Parathyroid adenoma (tissue), 2 donors: Measurements from ENCODE around the gene APBB2.
A peak's percentile ranks its signal among the peaks of the same experiment; 100 is the strongest.

Experiments
- H2AFZ ChIP-seq: fragments of 300-600 bp; sonication (generic); one replicate; pipeline ENCODE4 v1.7.0; 2017; ENCODE audit warnings: antibody characterized with exemption, mild to moderate bottlenecking
- H3K27ac ChIP-seq: fragments of 300-600 bp; sonication (generic); one replicate; pipeline ENCODE4 v1.7.0; 2017
- H3K27me3 ChIP-seq: fragments of 300-600 bp; sonication (generic); one replicate; pipeline ENCODE4 v1.7.0; 2017; ENCODE audit warnings: low read length; ENCODE audit not compliant: control insufficient read depth, insufficient read depth
- H3K36me3 ChIP-seq: fragments of 300-600 bp; sonication (generic); one replicate; pipeline ENCODE4 v1.7.0; 2017; ENCODE audit warnings: low read length; ENCODE audit not compliant: control insufficient read depth, insufficient read depth
- H3K4me1 ChIP-seq: fragments of 300-600 bp; sonication (generic); one replicate; pipeline ENCODE4 v1.7.0; 2017; ENCODE audit warnings: control low read depth
- H3K4me2 ChIP-seq: fragments of 300-600 bp; sonication (generic); one replicate; pipeline ENCODE4 v1.7.0; 2017; ENCODE audit warnings: low read length
- H3K4me3 ChIP-seq: fragments of 300-600 bp; sonication (generic); one replicate; pipeline ENCODE4 v1.7.0; 2017; ENCODE audit warnings: low read depth, low read length
- H3K79me2 ChIP-seq: fragments of 300-600 bp; sonication (generic); one replicate; pipeline ENCODE4 v1.7.0; 2017; ENCODE audit warnings: control low read depth
- H3K9ac ChIP-seq: fragments of 300-600 bp; sonication (generic); one replicate; pipeline ENCODE4 v1.7.0; 2017; ENCODE audit warnings: mild to moderate bottlenecking
- H3K9me3 ChIP-seq: fragments of 300-600 bp; sonication (generic); one replicate; pipeline ENCODE4 v1.7.0; 2017; ENCODE audit warnings: low read length; ENCODE audit not compliant: control insufficient read depth
- CTCF ChIP-seq: fragments of 300-600 bp; sonication (generic); IDR thresholded peaks from one replicate; pipeline ENCODE4 v1.7.0; 2017; ENCODE audit warnings: antibody characterized with exemption, mild to moderate bottlenecking
- donor health status: primary hyperparathyroidism.

Gene APBB2

GRCh38 chr4:40856277-40856839 is 358.0 kb downstream of the APBB2 start:
- no peaks in the 10 kb centered on the region for H3K36me3 ChIP-seq
- H3K79me2 ChIP-seq = no peaks in the 10 kb centered on the region
- no peaks in the 10 kb centered on the region for H3K9me3 ChIP-seq
- peak overlapping the region; percentile 68 for H3K4me2 ChIP-seq
- H3K4me1 ChIP-seq = no peaks in the 10 kb centered on the region
- TF ChIP-seq CTCF = no peak
- H3K9ac ChIP-seq = no peak overlapping the region
- H3K27me3 ChIP-seq = no peaks in the 10 kb centered on the region
- H2AFZ ChIP-seq = no peak overlapping the region
- no peak overlapping the region for H3K4me3 ChIP-seq
- no peak overlapping the region for H3K27ac ChIP-seq

- H3K9me3 ChIP-seq = no peaks in the 10 kb centered on the region
- no peaks in the 10 kb centered on the region for H3K36me3 ChIP-seq
- H3K4me2 ChIP-seq = no peak overlapping the region
- no peak overlapping the region for H2AFZ ChIP-seq
- H3K4me1 ChIP-seq = no peaks in the 10 kb centered on the region
- no peak for TF ChIP-seq CTCF
- no peak overlapping the region for H3K9ac ChIP-seq
- H3K79me2 ChIP-seq = no peaks in the 10 kb centered on the region
- H3K27ac ChIP-seq = no peak overlapping the region
- H3K27me3 ChIP-seq = no peaks in the 10 kb centered on the region
- no peak overlapping the region for H3K4me3 ChIP-seq
Measured at GRCh38 chr4:40850496-40850895, 363.8 kb downstream of the APBB2 start.

- Histone ChIP-seq H3K9me3 (no peaks in the 10 kb centered on the region), H3K4me3 (no peak overlapping the region), H3K79me2 (no peaks in the 10 kb centered on the region), H3K4me1 (no peaks in the 10 kb centered on the region), H2AFZ (no peak overlapping the region), H3K27ac (no peak overlapping the region), H3K27me3 (no peaks in the 10 kb centered on the region), H3K4me2 (no peak overlapping the region), H3K36me3 (no peaks in the 10 kb centered on the region), H3K9ac (no peak overlapping the region)
- no peak for TF ChIP-seq CTCF
Measured at GRCh38 chr4:40848940-40849339, 365.4 kb downstream of the APBB2 start.

GRCh38 chr4:40848251-40848650 is 366.1 kb downstream of the APBB2 start:
- no peak for TF ChIP-seq CTCF
- H3K79me2 ChIP-seq = no peaks in the 10 kb centered on the region
- H2AFZ ChIP-seq = no peak overlapping the region
- no peaks in the 10 kb centered on the region for H3K36me3 ChIP-seq
- H3K9me3 ChIP-seq = no peaks in the 10 kb centered on the region
- H3K4me2 ChIP-seq = no peak overlapping the region
- H3K4me3 ChIP-seq = no peak overlapping the region
- H3K27ac ChIP-seq = no peak overlapping the region
- no peak overlapping the region for H3K9ac ChIP-seq
- no peaks in the 10 kb centered on the region for H3K27me3 ChIP-seq
- no peaks in the 10 kb centered on the region for H3K4me1 ChIP-seq

- TF ChIP-seq CTCF = no peak
- H3K36me3 ChIP-seq = no peaks in the 10 kb centered on the region
- H3K9me3 ChIP-seq = no peaks in the 10 kb centered on the region
- H3K9ac ChIP-seq = no peak overlapping the region
- no peak overlapping the region for H3K27ac ChIP-seq
- no peaks in the 10 kb centered on the region for H3K79me2 ChIP-seq
- no peaks in the 10 kb centered on the region for H3K27me3 ChIP-seq
- H3K4me3 ChIP-seq = no peak overlapping the region
- H3K4me1 ChIP-seq = no peaks in the 10 kb centered on the region
- H2AFZ ChIP-seq = no peak overlapping the region
- H3K4me2 ChIP-seq = no peak overlapping the region
Measured at GRCh38 chr4:40846532-40846931, 367.8 kb downstream of the APBB2 start.
